HG03095 (cell line): ENCODE results near the gene MYLK.

ENCODE experiments used
- ATAC-seq: cut with Tn5 transposase; IDR thresholded peaks from one replicate; pipeline ENCODE4 v1.9.1; 2021; ENCODE audit warnings: moderate library complexity; ENCODE audit not compliant: unreplicated experiment

Gene MYLK

DNA sequence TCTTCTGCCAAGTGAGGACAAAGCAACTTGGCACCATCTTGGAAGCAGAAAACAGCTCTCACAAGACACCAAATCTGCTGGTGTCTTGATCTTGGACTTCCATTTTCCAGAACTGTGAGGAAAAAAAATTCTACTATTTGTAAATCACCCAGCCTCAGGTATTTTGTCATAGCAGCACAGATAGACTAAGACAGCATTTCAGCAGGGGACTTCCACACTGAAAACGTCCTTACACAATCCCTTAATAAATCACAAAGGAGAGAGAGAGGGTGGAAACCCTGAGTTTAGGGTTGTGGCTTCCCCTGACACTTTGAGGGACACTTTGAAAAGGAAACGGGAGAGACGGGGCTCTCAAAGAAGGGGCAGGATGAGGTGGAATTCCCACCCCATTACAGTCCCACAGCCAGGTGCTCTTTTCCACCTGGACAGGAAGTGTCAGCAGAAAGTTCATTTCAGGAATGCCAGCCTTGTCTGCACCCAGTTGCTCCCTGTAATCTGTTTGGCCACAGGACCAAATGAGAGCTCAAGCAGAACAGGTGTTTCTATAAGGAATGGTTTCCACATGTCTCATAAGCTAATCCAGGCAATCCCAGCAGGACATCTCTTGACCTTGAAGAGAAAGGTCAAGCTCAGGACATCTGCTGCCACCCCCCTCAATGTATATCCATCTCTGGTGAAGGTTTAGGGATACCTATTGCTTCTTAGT lies 51.3 kb downstream of the MYLK start:
- ATAC-seq, result no peak

GRCh38 chr3:123831420-123831819 lies 52.7 kb downstream of the MYLK start:
- no peak for ATAC-seq

GRCh38 chr3:123821920-123822319 lies 62.2 kb downstream of the MYLK start:
- ATAC-seq, result no peak

- ATAC-seq, result no peak
Observed at GRCh38 chr3:123819949-123820348, 64.2 kb downstream of the MYLK start.

DNA sequence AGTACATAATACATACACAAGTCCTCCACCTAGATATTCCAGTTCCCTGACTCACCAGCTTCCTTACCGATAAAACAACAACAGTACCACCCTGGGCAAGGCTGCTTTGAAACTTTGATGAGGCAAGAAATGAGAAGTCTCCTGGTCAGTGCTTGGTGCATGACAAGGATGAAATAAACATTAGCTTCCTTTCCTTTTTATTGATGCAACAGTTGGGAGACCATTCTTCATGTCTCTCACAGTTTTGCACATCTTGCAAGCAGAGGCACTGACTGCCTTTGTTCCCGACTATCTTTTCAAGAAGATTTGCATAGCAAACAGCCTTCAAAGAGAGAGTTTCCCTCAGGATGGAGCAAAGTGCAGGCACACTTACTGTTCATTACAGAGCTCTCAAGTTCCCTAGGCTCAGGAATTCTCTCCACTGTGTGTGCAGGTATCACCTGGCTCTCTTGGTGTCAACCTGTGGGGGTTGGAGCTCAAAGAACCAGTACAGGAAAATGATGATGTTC lies 65.2 kb downstream of the MYLK start:
- ATAC-seq, result no peak

DNA sequence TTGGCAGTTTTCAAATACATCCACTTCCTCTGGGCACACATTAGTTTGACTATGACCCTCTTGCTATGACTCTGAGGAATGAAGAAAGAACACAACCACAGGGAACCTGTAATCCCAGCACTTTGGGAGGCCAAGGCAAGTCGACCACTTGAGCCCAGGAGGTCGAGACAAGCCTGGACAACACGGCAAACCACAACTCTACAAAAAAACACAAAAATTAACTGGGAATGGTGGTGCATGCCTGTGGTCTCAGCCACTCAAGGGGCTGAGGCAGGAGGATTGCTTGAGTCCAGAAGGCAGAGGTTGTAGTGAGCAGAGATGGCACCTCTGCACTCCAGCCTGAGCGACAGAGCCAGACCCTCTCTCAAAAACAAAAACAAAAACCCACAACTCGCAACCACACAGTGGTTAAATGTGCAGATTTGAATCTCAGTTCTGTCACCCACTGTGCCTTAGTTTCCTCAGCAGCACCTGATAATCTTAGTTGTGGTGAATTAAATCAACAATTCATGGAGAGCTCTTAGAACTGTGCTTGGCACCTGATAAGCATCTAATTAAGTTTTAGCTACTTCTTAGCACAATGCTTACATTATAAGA lies 65.7 kb downstream of the MYLK start:
- ATAC-seq, result no peak

DNA sequence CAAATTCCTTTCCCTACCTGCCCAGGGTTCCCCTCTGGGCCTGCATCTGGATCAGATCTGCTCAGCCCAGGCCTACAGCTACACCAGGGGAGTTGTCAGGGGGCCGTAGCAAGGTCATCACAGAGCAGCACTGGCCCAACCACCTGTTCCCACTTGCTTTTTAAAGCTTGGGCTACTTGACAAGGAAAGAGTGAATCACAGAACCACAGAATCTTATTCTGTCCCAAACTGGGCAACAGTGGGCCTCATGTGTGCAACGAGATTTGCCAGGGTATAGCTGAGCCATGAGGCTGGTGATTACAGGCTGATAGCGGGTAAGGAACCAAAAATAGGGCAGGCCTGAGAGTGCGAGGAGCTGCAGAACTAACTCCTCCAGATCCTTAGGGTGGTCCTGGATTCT lies 66.7 kb downstream of the MYLK start:
- ATAC-seq, result no peak

GRCh38 chr3:123816673-123817207 lies 67.4 kb downstream of the MYLK start:
- no peak for ATAC-seq

GRCh38 chr3:123815981-123816380 lies 68.2 kb downstream of the MYLK start:
- no peak for ATAC-seq

- ATAC-seq, result no peak
Observed at GRCh38 chr3:123813876-123814275, 70.3 kb downstream of the MYLK start.

DNA sequence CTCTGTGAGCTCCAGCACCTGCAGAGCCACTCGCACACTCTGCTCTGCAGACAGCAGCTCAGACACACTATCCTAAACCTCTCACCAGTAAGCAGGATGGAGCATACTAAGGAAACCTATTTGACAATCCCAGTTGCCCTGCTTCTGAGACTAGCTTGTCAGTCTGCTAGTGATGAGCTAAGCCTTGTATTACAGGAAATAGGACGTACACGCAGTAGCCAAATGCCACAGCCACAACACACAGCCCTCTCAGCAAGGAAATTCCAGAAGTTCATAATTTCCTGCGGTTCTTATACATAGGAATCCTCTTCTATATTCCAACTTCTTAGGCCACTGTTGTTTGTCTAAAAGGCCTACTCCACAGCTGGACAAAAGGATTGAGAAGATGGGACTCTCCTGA lies 74.5 kb downstream of the MYLK start:
- no peak for ATAC-seq

DNA sequence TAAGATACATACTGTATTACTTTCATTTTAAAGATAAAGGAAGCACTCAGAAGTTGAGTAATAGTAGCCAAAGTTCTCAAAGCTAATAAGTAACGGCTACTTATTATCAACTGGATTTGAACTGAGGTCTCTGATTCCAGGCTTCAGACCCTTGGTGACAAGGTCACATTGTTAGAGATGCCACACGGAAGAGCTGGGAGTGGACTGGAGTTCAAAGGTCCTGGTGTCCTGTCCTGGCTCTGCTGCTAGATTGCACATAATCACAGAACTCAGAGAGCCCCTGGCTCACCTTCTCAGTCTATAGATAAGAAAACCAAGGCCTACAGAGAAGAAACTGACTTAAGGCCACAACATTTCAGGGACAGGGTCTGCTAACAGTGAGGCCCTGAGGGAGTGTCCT lies 75.3 kb downstream of the MYLK start:
- ATAC-seq, result no peak

DNA sequence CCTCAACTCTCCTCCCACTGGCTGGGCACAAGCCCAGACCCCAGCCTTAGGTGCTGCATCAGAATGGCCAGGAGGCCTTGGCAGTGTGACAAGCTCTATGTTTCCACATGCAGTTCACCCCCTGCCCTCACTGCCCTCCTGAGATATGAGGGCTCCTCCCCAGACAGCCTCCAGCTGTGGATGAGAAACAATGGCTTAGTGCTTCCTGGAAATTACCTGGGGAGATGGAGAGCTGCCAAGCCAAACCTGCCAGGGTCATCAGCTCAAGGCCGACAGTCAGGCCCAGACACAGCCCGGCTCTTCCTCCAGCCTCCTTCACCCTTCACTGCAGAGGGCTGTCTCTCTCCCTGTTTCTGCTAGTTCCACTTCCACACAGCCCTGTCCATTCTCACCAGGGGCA lies 76.3 kb downstream of the MYLK start:
- no peak for ATAC-seq

DNA sequence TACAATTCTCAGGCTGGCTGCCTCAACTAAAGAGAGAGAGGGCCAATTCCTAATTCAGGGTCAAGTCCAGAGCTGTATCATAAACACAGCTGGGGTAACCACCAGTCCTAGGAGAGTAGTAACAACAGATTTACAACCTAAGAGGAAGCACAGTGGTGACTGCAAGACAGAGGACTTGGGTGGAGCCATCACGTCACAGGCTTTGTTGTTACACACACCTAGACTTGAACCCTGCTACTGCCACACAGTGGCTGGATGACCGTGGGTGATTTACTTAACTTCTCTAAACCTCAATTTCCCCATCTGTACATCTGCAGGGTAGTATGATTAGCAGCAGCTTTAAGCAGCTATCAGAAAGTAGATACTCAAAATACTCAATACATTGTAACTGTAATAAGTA lies 78.6 kb downstream of the MYLK start:
- ATAC-seq, result no peak

DNA sequence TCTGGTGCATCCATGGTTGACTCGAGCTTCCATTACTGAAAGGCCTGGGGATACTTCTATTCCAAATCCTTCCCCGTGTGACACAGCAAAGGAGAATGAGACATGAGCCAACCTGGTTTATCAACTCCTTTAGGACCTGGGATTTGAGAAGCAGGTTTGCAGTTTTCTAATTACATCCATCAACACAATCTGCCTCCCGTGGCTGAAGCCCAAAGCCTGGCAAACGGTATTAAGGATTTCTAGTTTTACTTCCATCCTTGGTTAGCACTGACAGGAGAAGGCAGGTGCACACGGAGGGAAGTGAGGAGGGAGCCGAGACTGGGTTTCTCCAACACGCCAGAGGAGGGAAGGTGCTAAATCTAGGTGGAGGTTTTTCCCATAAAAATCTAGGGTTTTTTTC lies 79.0 kb downstream of the MYLK start:
- no peak for ATAC-seq

DNA sequence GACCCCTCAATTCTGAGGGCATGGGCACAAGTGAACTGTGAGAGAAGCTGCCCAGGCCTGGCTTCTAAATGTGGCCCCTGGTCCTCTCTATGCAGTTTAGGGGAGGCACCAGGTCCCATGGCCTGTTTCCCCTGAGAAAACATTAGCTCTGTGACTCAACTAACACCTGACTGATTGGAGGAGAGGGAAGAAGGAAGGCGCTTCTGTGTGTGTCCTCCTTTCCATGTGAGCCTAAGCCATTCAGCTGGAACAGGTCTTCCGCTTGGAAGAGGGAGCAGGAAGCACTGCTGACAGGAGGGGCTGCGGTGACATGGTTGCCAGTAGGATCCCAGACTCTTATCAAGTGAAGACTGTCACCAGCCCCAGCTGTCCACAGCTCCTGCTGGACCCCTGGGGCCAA lies 79.5 kb downstream of the MYLK start:
- no peak for ATAC-seq

- ATAC-seq, result no peak
Observed at GRCh38 chr3:123803521-123803920, 80.6 kb downstream of the MYLK start.

- no peak for ATAC-seq
Observed at GRCh38 chr3:123802007-123802625, 82.0 kb downstream of the MYLK start.

- ATAC-seq, result no peak
Observed at GRCh38 chr3:123801474-123801873, 82.7 kb downstream of the MYLK start.

GRCh38 chr3:123800362-123800682 lies 83.8 kb downstream of the MYLK start:
- ATAC-seq, result no peak

GRCh38 chr3:123799544-123800361 lies 84.4 kb downstream of the MYLK start:
- ATAC-seq, result no peak
